Inflammatory macrophage treated with lipopolysaccharide for 1 hour (primary cell): Measurements from ENCODE around the gene NHEJ1.
A peak's percentile ranks its signal among the peaks of the same experiment; 100 is the strongest.

Experiments
- DNase-seq, 2 donors: peaks; one replicate each; pipeline ENCODE4 v3.0.0-alpha.2; 2020 to 2022

The NHEJ1 gene

DNA sequence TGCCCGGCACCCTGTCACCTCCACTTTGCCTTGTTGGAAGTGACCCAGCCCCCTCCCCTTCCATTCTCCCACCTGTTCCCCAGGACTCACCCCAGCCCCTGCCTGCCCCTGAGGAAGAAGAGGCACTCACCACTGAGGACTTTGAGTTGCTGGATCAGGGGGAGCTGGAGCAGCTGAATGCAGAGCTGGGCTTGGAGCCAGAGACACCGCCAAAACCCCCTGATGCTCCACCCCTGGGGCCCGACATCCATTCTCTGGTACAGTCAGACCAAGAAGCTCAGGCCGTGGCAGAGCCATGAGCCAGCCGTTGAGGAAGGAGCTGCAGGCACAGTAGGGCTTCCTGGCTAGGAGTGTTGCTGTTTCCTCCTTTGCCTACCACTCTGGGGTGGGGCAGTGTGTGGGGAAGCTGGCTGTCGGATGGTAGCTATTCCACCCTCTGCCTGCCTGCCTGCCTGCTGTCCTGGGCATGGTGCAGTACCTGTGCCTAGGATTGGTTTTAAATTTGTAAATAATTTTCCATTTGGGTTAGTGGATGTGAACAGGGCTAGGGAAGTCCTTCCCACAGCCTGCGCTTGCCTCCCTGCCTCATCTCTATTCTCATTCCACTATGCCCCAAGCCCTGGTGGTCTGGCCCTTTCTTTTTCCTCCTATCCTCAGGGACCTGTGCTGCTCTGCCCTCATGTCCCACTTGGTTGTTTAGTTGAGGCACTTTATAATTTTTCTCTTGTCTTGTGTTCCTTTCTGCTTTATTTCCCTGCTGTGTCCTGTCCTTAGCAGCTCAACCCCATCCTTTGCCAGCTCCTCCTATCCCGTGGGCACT lies 21.9 kb upstream of the NHEJ1 start:
- peak; percentile 23 to 57 for DNase-seq

DNA sequence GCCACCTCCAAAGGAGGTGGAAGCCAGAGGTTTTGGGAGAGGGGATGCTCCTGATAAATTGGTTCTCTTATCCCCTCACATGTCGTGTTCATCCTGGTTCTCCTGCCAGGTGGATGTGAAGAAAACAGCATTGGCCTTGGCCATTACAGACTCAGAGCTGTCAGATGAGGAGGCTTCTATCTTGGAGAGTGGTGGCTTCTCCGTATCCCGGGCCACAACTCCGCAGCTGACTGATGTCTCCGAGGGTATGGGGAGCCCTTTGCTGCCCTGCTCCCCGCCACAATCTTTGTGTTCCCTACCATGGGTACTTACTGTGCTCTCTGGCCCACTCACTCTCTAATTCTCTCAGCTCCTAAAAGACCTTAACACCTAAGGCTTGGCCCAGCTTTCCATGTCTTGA lies 20.9 kb upstream of the NHEJ1 start:
- DNase-seq, result no peak

- DNase-seq, result no peak
Measured at GRCh38 chr2:219180961-219181360, 20.3 kb upstream of the NHEJ1 start.

DNA sequence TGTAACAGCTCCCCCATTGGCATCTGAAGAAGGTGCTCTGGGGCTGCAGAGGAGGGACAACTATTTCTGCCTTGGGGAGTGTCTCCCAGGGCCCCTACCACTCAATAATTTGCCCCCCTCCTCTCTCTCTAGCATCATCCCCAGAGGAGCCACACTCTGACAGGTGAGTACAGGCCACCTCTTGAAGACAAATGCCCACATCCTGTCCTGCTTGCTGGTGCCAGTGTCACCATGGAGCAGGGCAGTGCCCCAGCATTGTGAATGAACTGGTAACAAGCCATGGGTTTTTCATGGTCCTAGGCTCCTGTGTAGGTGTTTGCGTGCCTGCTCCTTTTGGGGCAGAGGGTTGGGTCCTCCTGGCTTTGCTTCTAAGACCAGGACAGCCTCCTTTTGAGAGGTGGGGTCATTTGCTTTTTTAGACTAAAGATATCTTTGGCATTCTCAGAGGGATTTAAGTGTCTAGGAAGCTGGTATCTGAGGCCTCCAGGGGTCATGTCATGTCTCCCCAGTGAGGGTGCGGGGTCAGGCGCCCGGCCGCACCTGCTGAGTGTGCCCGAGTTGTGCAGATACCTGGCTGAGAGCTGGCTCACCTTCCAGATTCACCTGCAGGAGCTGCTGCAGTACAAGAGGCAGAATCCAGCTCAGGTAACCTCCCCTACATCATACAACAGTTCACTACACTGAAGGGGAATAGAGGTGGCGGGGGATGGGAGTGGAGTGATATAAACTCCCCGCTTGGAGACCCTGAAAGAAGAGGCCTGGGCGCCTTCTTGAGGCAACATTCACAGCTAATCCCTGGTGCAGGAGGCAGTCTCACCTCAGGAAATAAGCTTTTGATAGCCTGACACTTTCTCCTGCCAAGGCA lies 19.2 kb upstream of the NHEJ1 start:
- no peak for DNase-seq

- peak in 1 of 2 donors; percentile 24 for DNase-seq
Measured at GRCh38 chr2:219178377-219179175, 18.0 kb upstream of the NHEJ1 start.

DNA sequence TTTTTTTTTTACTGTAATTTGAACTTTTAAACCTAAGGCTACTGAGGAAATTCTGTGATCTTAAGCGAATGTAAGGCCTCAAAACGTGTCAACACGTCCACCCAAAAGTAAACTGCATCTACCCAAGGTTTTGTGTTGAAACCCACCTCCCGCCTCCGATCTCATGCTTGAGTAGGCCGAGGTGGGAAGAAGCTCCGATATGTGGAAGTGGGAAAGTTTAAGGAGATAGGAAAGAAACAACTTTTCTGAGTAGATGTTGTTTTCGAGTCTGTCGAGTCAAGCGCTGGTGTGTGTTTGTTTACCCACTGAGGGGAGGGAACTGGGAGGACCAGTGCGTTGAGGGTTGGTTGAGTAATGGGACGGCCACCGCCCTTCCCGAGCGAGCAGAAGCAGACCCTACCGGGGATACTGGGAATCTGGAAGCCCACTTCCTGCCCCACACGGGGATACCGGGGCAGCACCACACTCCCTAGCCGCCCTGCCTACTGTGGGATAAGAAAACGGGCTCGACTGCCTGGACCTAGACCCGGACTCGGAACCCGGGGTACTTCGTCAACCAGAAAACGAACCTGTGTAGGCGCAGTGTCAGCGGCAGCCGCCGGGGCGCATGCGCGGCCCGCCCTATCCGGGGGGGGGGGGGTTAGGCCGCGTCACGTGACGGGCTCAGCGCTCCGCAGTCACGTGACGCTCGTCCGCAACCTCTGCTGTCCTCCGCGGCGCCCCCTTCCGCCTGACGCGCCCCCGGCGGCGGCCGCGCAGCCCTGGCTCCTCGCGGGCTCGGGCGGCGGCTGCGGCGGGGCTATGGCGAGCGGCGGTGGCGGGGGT lies 17.1 kb upstream of the NHEJ1 start, which contains the start of gene RETREG2:
TSS of gene RETREG2 (plus strand) at position 724 of the 825 bp plus-strand sequence. CDS start at position 802, 78 bp downstream.
- DNase-seq, result peak; percentile 83 to 86

DNA sequence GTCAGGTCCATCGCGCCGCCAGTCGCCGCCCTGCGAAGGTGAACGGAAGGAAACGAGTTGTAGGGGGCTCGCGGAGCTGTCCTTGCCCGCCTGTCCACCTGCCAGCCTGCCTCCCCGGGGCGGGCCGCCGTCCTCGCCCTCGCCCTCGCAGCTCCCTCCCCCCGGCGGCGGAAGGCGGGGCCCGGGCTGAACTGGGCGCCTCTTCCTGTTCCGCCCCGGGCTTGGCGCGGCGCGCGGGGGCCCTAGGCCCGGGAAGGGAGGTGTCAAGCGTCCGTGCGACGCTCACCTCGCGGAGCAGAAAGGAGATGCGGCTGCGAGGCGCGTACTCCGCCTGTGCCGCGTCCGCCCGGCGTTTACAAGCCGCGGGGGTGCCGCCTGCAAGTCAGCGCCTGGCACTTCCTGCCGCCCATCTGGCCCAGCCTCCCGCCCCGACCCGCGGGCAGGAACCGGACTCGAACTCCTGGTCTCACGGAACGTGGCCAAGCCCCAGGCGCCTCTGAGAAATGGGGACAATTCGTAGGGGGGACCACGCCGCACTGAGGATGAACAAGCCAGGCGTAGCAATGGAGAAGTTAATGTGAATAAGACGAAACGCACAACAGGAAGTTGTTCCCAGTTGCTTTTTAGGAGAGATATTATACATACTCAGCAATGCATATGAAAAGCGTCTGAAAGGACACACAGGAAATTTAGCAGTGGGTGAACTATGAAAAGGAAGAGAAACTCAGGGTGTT lies 16.4 kb upstream of the NHEJ1 start, which contains the start of gene CNPPD1:
TSS of gene CNPPD1 (minus strand) at position 108 of the 734 bp plus-strand sequence. CDS start at position 11, 97 bp downstream.
- DNase-seq, result peak; percentile 77 to 81

DNA sequence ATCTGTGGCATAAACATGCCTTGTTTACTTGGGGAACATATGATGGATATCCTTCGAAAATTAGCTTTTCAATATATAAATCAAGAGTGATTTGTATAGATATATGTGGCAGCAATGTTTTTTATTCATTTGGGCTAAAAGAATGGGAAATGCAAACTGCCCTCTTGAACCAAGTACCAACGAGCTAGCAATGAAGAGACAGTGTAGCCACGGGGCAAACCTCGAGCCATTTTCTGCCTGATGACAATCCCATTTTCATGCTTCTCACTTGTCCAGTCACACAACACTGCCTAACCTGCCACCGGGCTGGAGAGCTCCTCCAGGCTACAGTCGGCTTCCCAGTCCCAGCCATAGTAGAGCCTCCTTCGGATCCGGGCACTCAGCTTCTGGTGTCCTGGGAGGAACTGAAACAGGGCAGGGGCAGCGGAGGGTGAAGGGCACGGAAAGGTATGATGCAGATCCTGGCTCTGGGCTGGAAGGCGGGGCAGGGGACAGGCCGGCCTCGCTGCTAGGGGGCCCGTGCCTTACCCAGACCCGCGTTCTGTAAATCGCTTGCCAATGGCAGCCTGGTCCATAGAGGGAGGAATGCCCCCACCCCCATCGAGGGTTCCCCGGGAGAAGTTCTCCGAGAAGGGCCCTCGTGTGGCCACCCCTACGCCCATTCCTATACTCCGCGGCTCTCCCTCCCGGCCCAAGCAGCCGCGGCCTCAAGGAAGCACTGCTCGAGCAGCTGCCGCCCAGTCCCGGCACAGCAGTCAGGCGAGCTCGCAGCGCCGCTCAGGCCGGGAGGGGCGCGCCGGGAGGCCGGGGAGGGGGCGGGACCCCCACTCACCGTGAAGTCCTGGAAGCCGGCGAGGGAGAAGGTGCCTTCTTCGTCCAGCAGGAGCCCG lies 15.6 kb upstream of the NHEJ1 start:
- DNase-seq, result peak; percentile 40 to 66

DNA sequence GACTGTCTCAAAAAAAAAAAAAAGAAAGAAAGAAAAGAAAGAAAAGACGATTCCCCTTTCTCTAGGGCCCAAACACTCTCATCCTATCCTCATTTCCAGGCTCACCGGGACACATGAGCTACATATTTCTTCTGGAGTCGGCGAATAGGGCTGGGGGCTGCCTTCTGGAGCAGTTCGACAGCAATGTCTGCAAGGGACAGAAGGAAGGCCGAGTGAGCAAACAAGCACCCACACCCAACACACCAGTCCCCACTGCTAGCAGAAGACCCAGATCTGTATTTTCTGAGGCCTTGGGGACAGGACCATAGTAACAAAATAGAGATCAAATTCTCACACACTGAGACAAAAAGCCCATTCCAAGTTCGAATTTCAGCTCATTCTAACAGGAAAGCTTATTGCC lies 14.9 kb upstream of the NHEJ1 start:
- no peak for DNase-seq

GRCh38 chr2:219174801-219175200 lies 14.2 kb upstream of the NHEJ1 start:
- no peak for DNase-seq

DNA sequence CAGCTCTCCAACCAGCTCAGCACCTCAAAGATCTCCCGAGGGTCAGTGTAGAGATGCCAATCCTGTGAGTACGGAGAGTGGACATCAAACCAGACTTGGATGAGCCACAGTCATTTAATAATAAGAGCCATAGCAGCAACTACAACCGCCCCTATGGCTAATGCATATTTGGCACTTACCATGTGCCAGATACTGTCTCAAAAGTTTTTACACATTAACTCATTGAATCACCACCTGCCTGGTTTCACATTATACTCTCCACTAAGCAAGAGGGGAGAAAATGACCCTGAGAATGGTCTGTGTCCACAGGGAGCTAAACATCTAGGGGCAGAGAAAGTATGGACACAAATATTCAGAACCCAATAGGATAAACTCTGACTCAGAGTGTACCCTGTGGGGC lies 13.5 kb upstream of the NHEJ1 start:
- no peak for DNase-seq

DNA sequence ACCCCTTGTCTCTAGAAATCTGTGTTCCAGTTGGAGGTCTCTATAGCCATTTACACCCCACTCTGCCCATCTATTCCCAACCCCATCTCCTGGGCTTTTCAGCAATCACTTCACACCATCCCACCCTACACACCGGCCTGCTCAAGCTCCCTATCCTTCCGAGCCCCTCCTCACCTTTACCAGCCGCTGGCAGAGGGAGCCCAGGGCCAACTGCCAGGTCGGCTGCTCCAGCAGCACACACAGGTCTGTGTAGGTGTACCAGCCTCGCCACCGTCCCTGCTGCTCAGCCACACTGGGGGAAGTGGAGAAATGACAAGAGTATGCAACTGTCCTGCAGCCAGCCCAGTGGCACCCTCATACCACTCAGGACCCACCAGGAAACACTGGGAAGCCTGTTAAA lies 12.6 kb upstream of the NHEJ1 start:
- no peak for DNase-seq

DNA sequence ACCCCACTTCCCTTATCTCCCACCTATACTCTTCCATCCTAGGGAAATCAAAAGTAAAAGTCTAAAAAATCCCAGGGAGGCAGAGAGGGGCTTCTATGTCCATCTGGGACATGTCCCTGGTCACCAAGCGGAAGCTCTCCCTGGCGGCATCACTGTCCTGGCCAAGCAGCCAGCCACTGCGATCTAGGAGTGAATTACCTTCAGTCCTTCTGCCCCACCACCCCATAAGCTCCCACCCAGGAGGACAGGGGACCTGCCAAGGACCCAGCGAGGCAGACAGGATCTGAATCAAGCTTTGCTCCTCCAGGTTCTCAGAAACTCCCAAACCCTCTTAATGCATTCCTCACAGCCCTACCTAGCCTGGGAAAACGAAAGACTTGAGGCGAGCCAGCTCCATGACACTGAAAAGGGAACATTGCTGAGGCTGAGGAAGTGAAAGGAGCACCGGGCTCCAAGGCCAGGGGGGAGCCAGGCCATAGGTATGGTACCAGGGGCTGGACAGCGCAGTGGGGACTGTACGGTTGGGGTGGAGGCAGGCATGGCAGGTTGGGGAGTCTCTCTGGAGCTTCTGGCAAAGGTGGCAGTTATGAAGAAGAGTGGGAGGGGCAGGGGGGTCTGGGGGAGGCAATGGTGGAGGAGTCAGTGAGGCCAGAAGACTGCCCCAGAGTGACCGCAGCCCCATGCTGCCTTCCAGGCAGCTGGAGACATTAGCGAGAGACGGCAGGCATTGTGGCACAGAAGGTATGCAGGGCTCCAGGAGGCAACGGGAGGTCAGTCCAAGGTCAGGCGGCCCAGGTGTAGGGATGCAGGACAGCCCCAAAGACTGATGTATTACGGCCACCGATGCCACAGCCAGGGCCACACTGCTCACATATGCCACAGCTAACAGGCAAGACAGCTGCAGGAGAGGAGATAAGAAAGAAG lies 11.9 kb upstream of the NHEJ1 start:
- no peak for DNase-seq

DNA sequence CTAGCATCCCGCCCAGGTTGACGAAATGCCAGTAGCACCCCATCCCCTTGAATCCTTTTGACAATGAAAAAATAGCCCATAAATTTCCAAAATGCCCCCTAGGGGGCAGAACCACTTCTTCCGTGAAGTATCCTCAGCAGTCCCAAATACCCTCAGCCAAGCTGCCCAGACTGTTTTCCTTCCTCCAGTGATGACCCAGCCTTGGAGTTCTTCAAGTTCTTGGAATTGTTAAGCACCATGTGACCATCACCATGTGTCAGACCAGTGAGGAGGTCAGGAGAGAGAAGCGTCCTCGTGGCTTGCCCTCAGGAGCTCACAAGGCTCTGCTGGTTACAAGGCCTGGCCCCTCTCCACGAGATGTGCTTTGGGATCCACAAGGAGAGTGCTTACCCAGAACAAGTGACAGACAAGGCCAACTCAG lies 10.6 kb upstream of the NHEJ1 start:
- peak; percentile 36 to 78 for DNase-seq

DNA sequence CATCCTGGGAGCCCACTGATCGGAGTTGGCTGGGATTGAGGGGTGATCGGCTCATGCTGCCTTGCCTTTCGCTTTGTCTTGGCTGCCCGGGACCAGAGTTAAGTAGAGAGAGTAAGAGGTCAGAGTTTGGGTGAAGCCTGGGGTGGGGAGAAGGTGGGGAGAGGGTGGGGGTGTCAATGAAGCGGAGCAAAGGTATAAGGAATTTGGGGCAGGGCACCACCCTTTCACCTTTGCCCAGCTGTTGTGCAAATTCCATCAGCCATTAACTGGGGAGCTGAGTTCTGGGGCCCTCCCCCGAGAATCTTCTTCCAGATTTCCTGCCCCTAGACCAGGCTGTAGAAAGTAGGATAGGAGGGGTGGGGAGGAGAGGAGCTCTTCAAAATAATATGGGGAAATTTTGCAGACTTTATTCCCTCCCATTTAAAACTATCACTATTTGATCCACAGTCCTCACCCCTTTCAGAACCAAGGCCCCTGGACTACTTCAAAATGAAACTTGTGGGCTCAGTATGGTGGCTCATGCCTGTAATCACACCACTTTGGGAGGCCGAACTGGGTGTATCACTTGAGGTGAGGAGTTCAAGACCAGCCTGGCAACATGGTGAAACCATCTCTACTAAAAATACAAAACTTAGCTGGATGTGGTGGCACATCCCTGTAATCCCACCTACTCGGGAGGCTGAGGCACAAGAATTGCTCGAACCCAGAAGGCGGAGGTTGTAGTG lies 9.5 kb upstream of the NHEJ1 start, which contains the start of gene SLC23A3:
TSS of gene SLC23A3 (minus strand) at position 100 of the 725 bp plus-strand sequence. CDS start at position 55, 45 bp downstream.
- DNase-seq, result no peak

DNA sequence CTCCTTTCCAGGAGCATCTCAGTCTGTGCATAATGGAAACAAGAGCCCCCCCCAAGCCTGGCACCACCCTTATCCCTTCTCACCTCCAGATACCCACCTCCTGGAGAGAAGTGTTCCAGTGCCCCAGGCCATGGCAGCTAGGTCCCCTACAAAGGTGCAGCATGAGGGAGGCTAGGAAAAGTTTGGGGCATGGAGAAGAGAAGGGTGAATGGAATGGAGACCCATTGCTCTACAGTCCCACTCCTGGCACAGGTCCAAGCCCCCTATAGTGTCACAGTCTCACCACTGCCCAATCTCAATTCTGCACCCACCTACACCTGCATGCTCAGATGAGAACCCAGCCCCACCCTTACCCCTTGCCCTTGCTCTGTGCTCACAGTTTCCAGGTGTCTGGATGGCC lies 8.3 kb upstream of the NHEJ1 start:
- DNase-seq, result no peak

DNA sequence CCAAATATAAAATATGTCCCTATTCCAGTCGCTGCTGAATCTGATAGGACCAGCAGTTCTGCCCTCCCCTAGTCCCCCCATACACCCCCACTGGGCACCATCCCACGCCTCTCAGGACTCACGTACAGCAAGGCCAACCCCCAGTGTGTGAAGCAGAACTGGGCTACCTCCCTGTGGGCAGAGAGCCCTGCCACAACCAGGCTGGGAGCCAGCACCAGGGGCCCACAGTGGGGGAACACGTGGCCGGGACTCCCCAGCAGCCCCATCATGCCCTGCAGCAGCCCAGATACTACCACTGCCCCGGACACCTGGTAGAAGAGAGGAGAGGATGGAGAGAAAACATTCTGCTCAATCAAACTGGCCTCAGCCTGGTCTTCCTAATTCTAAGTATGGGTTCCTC lies 7.9 kb upstream of the NHEJ1 start:
- DNase-seq, result peak in 1 of 2 donors; percentile 9

GRCh38 chr2:219167997-219168396 lies 7.4 kb upstream of the NHEJ1 start:
- DNase-seq, result no peak
